NOMO-1 treated with dmso at 0.1 percent for 144 hours (cell line): ENCODE results near the gene TLCD3B.

Experiments used
- DNase-seq: peaks from one replicate; lab custom pipeline; 2025; ENCODE audit not compliant: unreplicated experiment; lab: John Stamatoyannopoulos, UW

Gene TLCD3B

DNA sequence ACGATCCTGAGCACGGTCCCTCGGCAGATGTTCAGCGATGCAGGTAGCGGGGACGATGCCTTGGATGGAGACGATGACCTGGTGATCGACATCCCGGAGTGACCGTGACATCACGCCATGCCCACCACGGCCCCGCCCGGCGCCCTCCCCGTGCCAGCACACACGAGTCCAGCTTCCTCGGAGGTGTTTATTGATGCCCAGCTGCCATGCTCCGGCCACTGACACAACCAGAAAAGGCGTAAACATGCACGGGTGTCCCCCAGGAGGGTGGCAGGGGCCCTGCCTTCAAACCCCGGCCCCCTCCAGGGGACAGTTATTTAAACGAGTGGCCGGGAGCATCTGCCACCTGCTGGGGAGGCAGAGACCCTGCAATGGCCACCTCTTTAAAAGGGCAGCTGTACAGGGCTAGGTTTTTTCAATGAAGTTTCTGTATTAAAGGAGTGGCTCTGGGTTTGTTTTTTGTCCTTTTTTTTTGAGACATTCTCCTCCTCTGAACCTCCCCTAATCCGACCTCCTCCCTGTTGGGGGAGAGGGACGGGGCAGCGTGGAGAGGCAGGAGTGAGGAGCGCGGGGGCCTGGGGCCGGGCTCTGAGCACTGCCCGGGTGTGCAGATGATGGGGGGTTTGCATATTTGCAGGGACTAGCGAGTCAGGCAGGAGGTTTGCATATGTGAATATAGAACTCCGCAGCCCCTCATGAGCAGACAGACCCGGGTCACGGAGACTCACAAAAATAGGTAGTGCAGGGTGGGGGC is 25.6 kb downstream of the TLCD3B start:
- DNase-seq, result no peak

DNA sequence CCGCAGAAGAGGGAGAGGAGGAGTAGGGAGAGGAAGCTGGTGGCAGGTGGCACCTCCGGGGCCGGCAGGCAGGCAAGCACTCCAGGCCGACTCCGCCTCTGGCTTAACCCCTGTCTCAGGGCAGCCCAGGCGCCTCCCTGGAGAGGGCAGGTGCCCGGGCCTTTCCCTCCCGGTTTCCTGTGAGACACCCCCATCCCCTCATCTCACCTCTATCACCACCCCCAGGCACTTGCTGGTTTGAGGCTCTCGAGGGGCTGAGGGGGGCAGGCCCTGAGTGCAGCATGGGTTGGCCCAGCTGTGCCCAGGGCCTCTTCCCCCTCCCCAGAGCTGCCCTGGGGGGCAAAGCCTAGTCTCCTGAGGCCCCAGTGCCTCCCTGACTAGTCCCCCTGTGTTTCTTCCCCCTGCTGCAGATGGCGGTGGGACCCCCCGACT is 26.2 kb downstream of the TLCD3B start:
- DNase-seq, result no peak

DNA sequence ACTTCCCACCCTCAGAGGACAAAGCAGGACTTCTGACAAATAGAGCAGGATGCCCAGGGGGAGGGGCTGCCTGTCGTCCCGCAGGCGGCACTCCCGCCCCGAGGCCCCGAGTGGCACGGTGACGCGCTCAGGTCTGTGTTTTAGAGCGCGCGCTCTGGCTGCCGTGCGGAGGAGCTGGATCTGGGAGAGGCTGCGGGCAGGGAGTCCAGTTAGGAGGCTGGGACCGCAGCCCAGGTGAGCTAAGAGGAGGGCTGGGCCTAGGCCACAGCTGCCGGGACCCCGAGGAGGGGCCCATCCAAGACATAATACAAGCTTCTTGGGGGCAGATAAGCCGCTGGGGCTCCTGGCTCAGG is 26.7 kb downstream of the TLCD3B start:
- DNase-seq, result no peak

DNA sequence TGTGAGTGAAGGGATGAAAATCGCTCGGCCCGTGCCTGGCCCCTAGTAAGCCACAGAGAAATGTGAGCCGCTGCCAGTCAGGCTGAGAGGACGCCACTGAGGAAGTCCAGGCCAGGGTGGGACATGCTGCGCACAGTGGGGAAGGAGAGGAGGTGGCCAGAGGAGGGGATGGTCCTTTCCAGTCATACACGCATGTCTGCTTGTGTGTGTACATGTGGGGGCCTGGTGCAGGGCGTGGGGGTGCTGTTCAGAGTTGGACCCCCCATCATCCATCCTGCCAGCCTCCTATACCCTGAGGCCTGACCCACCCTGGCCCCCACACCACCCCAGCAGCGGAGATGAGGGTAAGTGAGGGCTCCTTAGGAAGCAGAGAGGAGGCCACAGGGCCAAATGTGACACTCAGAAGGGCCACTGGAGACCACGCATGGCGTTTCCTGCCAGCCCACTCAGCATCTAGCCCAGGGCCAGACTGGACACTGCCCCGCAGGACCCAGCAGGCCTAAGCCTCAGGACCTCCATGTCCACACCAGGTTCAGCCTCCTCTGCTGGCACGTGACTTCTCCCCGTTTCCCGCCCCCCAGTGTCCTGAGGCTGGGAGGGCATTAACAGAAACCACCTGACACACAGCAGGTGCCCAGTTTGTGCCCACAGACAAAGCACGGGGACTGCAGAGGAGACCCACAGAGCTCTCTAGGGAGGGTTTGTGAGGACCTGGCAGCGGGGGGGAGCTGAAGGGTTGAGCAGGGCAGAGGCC is 27.2 kb downstream of the TLCD3B start:
- no peak for DNase-seq

DNA sequence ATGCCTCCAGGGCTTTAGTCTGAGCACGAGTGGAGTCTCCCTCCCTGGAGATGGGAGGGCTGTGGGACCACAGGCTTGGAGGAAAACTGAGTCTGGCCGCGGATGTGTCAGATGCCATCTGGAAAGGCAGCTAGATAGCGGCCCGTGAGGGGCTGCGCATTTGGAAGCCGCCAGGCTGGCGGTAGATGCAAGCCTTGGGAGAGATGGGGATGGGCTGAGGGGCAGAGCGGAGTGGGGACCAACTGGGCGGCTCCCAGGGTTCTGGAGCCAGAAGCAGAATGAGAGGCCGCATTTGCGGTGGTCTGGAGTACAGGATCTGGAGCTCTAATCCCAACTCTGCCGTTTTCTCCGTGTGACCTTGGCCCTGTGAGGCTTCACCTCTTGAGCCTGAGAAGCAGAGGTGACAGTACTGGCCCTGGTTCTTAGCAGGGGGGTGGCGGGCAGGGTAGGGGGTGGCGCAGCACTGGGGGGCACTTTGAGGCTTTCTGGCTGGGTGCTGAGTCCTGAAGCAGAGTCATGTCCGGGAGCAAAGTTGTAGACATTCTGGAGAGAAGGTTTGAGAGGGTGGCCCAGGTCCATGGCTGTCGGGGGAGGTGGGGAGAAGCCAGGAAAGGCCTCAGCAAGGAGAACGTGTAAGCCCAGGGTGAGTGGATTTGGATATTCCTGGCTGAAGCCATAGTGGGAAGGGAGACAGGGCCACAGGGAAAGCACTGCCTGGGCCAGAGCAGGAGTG is 28.3 kb downstream of the TLCD3B start:
- no peak for DNase-seq

DNA sequence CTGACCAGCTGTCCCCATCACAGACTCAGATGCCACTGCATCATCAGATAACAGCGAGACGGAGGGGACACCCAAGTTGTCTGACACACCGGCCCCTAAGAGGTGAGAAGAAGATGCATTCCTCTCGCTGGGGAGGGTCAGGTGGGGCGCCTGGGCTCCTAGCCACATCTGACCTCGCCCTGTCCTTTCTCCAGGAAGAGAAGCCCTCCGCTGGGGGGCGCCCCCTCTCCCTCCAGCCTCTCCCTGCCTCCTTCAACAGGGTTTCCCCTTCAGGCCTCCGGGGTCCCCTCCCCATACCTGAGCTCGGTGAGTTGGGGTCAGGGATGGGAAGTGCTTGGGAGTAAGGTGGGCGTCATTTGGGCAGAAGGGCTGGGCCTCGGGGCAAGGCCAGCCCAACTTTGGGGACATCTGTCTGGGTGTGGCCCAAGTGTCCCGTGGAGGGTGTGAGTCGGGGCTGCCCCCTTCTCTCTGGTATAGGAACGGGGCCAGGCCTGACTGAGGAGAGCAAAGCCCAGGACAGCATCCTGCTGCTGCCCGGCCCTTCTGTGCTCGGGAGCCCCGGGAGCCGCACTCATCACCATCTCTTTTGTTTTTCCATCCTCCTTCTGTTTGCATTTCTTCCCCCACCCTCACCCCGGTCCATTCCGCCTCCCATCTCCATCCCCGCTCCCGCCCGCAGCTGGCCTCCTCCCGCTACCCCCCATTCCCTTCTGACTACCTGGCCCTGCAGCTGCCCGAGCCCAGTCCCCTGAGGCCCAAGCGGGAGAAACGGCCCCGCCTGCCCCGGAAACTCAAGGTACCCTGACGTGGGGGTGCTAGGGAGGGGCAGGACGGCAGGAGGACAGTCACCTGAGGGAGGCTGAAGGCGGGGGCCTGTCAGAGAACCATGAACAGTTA is 30.1 kb downstream of the TLCD3B start:
- DNase-seq, result no peak

DNA sequence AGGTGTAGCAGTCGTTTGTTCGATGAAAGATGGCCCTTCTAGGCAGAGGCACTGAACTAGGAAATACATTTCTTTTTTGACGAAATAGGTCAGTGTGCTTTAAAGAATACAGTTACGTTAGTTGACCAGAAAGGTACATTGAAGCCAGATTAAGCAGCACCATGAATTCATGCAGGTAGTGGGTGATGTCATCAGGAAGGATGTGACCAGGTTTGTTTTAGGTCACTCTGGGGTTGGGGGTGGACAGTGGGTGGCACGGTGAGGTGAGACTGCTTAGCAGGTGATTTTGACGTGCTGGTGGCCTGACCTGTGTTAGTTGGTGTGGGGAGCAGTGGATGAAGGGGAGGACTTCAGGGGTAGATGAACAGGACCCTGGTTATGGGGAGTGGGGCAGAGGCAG is 31.5 kb downstream of the TLCD3B start:
- no peak for DNase-seq

DNA sequence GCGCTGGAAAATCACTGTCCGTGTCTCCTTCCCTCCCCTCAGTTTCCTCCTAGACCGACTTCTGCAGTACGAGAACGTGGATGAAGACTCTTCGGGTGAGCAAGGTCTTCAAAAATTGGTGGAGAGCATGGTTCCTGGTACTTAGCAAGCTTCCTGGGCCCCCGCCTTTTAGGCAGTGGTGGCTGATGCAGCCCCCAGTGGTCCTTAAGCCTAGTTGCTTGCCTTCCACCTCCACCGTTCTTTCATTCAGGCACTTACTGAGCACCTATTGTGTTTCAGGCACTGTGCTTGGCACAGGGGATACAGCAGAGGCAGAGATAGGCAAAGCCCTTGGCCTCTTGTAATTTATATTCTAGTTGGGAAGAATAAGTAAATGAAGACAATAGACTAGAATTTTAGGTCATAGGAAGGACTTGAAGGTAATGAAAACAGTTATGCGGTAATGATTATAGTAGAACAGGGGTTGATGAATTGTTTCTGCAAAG is 34.3 kb downstream of the TLCD3B start:
- no peak for DNase-seq

DNA sequence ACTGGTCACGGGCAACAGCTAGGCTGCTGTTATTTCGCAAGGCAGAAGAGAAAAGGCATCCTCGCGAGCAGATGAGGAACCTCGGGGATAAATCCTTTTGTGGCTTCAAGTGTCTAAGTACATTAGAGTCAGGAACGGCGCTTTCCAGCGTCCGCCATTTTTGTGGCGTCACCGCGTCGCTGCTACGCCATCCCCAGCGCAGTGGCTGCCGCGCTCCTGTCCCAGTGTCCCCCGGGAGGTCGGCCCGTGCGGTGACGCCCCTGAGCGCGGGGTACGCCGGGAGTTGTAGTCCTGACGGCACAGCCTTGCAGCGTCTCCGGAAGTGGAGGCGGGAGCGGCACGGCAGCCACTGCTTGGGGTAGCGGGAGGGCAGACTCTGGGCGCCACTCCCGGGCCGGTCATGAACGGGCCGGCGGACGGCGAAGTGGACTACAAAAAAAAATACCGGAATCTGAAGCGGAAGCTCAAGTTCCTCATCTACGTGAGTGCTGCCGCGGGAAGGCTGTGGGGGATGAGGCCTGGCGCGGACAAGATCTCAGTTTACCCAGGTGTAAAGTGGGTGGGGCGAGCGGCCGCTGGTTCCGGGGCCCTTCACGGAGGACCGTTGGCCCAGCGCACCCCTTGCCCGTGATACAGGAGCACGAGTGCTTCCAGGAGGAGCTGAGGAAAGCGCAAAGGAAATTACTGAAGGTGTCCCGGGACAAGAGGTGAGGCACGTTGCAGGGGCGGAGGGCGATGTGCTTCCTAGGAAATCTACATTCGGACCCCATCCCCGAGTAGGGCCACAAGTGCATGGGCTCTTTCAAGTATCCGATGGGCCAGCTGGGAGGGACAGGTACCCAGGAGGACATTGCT is 34.9 kb downstream of the TLCD3B start, which contains the start of gene INO80E:
TSS of gene INO80E (plus strand) at position 331 of the 855 bp plus-strand sequence. CDS start at position 401, 70 bp downstream.
- peak; percentile 92 for DNase-seq

DNA sequence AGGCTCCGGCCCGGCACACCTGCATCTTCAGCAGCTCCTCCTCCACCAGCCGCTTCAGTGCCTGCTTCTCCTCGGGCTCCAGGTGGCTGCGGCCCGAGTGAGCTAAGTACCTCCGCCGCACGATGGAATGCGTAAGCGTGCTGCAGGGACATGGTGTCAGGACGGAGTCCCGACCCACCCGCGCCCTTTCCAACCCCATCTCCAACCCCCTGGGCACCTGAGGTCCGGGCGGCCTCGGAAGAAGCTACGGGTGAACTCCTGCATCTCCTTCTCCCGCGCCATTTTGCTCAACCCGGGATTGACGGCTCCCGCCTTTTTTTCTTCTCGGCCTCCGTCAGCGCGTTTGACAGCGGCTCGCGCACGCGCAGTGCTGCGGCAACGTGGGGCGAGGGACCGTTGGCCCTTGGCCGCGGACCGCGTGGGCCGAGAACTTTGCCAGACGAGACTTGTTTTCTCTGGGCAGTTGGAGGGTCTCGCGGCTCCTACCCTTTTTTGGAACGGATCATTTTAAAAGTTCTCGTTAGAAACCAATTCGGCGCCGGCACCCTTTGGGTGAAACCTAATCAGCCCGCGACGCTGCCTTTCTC is 35.7 kb downstream of the TLCD3B start, which contains the start of gene HIRIP3:
TSS of gene HIRIP3 (minus strand) at position 294 of the 587 bp plus-strand sequence. CDS start at position 282, 12 bp downstream.
- peak; percentile 84 for DNase-seq

DNA sequence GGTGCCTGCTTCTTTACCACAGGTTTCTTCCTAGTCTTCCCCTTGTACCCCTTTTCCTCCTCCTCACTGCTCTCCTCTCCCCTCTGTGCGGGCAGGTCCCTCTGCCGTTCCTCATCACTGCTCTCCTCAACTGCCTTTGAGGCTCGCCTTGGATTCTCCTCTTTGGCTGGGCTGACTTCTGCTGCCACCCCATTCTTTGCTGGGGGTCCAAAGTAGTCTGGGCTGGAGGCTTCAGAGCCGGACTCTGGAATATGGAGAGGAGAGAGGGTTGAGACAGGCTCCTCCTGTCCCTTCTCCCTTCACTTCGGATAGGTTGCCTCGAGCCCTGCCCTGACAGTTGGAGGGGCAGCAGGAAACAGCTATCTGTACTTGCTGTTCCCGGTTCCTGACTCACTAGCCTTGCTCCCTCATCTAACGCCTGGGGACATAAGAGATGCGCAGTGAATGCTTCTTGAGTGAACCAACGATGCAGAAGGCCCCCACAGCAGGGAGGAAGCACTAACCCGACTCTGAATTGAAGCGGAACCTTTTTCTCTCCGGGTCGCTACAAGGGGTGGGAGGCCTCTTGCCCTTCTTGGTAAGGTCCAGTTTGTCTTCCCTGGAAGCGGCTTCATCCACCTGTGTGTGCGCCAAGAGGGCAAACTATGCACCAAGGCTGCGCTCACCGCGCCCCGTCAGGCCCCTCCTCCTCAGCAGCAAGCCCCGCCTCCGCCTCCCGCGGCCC is 36.3 kb downstream of the TLCD3B start:
- no peak for DNase-seq

DNA sequence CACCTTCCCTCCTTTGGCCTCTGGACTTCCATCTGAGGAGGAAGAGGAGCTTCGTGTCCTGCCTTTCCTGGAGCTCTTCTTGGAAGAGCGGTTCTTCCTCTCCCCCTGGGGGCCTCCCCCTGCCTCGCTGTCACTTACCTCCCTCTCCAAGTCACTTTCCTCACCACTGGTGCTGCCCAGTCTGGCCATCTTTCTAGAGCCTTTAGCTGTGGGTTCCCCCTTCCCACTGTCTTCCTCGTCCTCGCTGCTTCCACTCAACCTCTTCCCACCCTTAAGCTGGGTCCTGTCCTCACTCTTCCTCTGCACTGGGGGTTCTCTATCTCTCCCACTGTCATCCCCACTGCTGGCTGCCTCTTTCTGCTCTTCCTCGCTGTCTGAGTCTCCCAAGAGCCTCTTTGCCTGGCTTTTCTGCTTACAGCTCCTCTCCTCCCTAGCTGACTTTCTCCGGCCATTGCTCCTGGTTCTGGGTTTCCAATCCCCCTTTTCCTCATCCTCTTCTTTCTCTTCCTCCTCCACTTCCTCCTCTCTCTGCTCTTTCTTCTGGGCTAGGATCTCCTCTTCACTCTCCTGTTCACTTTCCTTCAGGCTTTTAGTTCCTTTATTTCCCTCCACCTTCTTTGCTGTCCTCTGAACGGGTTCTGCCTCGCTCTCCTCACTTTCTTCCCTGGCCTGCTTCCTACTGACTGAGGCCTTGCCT is 37.0 kb downstream of the TLCD3B start:
- no peak for DNase-seq

DNA sequence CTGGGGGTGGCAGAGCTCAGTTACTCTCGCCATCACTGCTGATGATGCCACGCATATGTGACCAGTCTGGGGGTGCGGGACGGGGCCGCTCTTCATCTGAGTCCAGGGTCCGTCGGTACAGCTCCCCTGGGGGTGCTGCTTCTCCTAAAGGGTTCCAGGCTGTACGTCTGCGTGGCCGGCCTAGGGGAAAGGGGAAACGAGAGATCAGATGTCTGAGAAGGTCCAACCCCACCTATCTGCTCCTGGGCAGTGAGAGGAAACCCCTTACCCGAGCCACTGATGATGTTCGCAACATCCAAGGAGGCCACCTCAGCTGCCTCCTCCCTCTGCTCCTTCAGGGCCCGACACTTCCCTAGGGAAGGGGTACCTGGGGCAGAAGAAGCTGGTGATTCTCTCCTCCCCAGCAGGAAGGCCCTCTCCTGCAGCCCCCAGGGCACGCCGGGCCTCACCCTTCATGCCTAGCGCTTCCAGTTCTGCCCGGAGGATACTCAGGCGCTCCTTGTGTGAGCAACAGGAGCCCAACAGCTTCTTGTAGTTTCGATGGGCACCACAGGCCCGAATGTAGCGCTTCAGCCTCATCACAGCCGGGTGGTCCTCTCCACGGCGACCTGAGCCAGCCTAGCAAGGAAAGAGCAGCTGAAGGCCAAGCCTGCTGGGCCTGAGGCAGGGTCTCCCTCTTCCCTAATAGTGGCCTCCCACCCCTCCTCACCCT is 37.7 kb downstream of the TLCD3B start:
- DNase-seq, result no peak

DNA sequence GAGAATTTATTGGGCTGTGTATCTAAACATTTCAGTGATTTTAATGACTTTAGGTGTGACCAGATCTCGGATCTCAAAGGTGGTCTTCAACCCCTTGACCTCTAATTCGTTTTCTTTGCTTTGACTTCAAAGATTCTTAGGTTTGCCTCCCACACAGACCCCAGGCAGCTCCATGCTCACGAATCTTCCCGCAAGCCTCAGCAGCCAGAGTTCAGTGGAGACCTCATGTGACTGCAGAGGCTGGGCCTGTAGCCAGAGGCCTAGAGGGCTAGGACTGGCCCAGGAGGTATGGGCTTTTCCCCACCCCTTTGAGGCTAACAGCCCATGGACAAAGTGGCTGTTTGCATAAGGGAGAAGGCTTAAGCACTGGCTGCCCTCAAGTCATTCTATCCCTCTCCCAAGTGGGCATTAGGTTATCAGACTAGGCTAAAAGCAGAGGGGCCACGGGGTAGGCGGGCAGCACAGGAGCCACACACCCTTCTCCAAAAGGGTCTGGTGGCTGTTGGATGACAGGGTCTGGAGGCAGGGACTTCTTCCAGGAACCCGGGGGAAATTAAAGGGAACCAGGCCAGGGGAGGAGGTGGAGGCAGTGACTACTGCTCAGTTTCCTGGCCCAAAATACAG is 38.6 kb downstream of the TLCD3B start:
- no peak for DNase-seq

DNA sequence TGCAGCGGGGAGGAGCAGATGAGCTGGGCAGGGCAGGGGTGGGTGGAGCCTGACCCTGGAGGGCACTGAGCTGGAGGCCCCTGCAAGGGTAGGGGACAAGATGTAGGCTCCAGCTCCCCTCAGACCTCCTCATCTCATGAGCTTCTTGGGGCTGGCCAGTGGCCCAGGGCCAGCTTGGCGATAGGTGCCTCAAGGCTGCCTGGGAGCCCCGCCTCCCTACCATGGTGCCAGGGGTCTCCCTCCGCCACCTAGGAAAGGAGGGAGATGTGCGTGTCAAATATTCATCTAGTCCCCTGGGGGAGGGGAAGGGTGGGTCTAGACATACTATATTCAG is 39.5 kb downstream of the TLCD3B start:
- no peak for DNase-seq

DNA sequence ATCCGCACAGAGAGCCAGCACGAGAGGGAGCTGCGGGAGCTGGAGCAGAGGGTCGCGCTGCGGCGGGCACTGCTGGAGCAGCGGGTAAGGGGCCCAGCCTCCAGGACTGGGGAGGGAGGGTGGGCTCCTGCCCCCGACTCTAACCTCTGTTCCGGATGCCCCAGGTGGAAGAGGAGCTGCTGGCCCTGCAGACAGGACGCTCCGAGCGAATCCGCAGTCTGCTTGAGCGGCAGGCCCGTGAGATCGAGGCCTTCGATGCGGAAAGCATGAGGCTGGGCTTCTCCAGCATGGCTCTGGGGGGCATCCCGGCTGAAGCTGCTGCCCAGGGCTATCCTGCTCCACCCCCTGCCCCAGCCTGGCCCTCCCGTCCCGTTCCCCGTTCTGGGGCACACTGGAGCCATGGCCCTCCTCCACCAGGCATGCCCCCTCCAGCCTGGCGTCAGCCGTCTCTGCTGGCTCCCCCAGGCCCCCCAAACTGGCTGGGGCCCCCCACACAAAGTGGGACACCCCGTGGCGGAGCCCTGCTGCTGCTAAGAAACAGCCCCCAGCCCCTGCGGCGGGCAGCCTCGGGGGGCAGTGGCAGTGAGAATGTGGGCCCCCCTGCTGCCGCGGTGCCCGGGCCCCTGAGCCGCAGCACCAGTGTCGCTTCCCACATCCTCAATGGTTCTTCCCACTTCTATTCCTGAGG is 40.0 kb downstream of the TLCD3B start:
- DNase-seq, result no peak
